ENCODE measurements around the gene FOLR1.
A peak's percentile ranks its signal among the peaks of the same experiment; 100 is the strongest.

Gene FOLR1

DNA sequence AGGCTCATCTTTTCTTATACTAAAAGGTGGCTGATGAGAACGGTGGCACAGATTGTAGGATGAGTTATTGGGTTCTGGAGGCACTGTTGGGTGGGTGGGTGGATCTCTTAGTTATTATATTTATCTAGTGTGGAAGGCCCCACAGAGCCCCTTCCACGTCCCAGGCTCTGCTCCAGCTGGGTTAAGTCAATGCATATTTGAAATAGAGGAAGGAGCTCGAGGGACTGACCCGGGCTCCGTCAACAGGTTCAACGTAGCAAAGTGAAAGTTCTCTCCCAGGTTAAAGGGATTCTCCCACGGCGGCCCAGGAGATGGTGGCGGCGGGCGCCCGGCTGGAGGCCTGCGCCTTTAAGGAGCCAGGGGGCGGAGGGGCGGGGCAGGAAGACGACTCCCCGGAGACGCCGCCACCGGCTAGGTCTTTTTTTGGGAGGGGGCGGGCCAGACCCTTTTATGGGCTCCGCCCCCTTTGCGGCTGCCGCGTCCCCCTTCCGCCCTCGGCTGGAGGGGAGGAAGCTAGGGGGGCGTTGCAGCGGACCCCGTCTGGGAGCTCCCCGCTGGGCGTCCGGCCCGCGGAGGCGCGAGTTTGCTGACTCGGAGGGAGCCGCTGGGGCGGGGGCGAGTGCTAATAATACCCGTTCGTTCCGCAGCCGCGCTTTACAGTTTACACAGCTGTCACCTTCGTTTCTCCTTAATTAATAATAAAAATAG, 31.1 kb downstream of the FOLR1 start:
- peak; percentile 99 for DNase-seq (ENCODE audit: low read depth)
- TF ChIP-seq MYC (IDR thresholded peaks at IDR 0.05; ENCODE audit: low read depth, low read length) (peak; percentile 62), CTCF (IDR thresholded peaks at IDR 0.05; ENCODE audit: low read depth, low read length) (no peak), POLR2A (IDR thresholded peaks at IDR 0.05; ENCODE audit: extremely low read depth, insufficient read length) (peak; percentile 31), MAX (IDR thresholded peaks at IDR 0.05; ENCODE audit: low read depth, low read length) (peak; percentile 56)
- H3K4me3 ChIP-seq (ENCODE audit: low read depth, low read length) = peak overlapping the region; percentile 59

- peak overlapping the region; percentile 89 for H3K4me3 ChIP-seq (ENCODE audit: low read depth, low read length)
- DNase-seq (ENCODE audit: low read depth) = peak; percentile 82
- TF ChIP-seq POLR2A (IDR thresholded peaks at IDR 0.05; ENCODE audit: extremely low read depth, insufficient read length) (peak; percentile 61), MAX (IDR thresholded peaks at IDR 0.05; ENCODE audit: low read depth, low read length) (no peak), CTCF (IDR thresholded peaks at IDR 0.05; ENCODE audit: low read depth, low read length) (no peak), MYC (IDR thresholded peaks at IDR 0.05; ENCODE audit: low read depth, low read length) (no peak)
These were observed 31.9 kb downstream of the FOLR1 start for GRCh38 chr11:72223615-72224563.

DNA sequence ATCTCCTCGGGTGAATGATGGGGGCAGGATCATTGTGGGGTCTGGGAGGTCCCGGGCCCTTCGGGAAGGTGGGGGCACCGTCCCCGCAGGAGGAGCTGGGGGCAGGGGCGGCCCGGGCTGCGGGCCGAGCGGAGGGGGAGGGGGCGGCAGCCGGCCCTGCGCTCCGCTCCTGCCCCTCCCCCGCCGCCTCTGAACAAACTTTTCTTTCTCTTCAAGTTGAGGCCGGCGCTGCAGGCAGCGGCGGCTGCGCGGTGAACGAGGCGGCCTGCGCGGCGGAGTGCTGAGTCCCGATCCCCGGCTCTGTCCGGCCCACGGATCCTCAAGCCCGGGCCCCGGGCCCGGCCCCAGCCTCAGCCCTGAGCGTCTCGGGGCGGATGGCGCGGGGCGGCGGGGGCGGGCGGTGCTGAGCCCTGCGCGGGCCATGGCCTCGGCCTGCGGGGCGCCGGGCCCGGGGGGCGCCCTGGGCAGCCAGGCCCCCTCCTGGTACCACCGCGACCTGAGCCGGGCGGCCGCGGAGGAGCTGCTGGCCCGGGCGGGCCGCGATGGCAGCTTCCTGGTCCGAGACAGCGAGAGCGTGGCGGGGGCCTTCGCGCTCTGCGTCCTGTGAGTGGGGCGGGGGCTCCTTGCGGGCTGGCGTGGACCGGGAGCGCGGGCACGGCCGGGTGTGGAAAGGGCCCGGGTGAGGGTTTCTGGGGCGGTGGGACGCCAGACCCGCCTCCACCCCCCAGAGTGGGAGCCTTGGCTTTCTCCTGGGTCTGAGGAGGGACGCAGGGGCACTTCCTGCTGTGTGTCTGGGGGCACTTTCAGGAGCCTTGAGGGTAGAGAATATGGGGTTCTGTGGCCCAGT, 32.8 kb downstream of the FOLR1 start, which contains the start of gene INPPL1:
Gene INPPL1, plus strand, starts transcription at position 204 of the 847 bp plus-strand sequence. Its CDS starts 218 bp downstream, at position 422.
- no peak for TF ChIP-seq CTCF (IDR thresholded peaks at IDR 0.05; ENCODE audit: low read depth, low read length)
- peak; percentile 19 for TF ChIP-seq POLR2A (IDR thresholded peaks at IDR 0.05; ENCODE audit: extremely low read depth, insufficient read length)
- TF ChIP-seq MYC (IDR thresholded peaks at IDR 0.05; ENCODE audit: low read depth, low read length) = peak; percentile 14; the same call in 1 of the 2 replicates
- TF ChIP-seq MAX (IDR thresholded peaks at IDR 0.05; ENCODE audit: low read depth, low read length) = 0 out of 2 replicates have a peak, but pooled peaks have one; percentile 6
- H3K4me3 ChIP-seq (ENCODE audit: low read depth, low read length) = peak within 1 kb of the TSS; percentile 89
- peak; percentile 69 for DNase-seq (ENCODE audit: low read depth)

DNA sequence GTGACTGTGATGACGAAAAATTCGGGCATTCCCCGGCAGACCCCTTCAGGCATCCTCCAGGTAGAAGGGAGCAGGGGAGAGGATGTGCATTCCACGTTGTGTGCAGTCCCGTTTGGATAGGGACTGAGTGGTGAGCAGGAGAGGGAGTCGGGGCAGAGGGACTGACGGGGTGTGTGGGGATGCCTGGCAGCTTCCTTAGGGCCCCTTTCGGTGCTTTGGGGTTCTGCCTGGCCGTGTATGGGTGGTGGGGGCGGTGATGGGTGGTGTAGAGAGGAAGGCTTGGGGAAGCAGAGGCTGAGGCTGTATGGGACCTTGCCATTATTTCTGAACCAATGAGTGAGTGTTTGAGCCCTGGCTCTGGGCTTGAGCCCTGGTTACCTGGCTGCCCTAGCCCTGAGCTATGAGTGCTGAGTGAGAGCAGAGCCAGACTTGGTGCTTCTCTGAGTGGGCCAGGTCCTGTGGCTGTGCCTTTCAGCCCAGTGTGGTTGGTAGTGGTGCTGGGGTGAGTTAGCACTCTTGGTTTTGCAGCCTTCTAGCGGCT, 33.5 kb downstream of the FOLR1 start:
- H3K4me3 ChIP-seq (ENCODE audit: low read depth, low read length) = peak overlapping the region; percentile 89
- TF ChIP-seq MAX (IDR thresholded peaks at IDR 0.05; ENCODE audit: low read depth, low read length) (no peak), POLR2A (IDR thresholded peaks at IDR 0.05; ENCODE audit: extremely low read depth, insufficient read length) (no peak), MYC (IDR thresholded peaks at IDR 0.05; ENCODE audit: low read depth, low read length) (no peak), CTCF (IDR thresholded peaks at IDR 0.05; ENCODE audit: low read depth, low read length) (no peak)
- peak; percentile 54 for DNase-seq (ENCODE audit: low read depth)

GRCh38 chr11:72226701-72227100, 34.8 kb downstream of the FOLR1 start:
- no peak for TF ChIP-seq MAX (IDR thresholded peaks at IDR 0.05; ENCODE audit: low read depth, low read length)
- TF ChIP-seq MYC (IDR thresholded peaks at IDR 0.05; ENCODE audit: low read depth, low read length) = no peak
- TF ChIP-seq CTCF (IDR thresholded peaks at IDR 0.05; ENCODE audit: low read depth, low read length) = no peak
- no peak for TF ChIP-seq POLR2A (IDR thresholded peaks at IDR 0.05; ENCODE audit: extremely low read depth, insufficient read length)
- H3K4me3 ChIP-seq (ENCODE audit: low read depth, low read length) = no peak overlapping the region
- DNase-seq (ENCODE audit: low read depth) = no peak

Data from NB4 (cell line).